NOMO-1 (cell line): Measurements from ENCODE around the gene LCLAT1.

Experiments
- DNase-seq, 2 experiments: peaks; one replicate each; lab custom pipeline; 2025; ENCODE audit not compliant: unreplicated experiment in 2 of 2; lab: John Stamatoyannopoulos, UW

LCLAT1 gene

GRCh38 chr2:30447149-30448045 lies at the start of gene LCLAT1:
Gene LCLAT1, plus strand, starts transcription at chr2:30447246. Its CDS starts 78,345 bp downstream, at chr2:30525591.
- peak; percentile 58 to 77 for DNase-seq

- peak; percentile 9 to 54 for DNase-seq
These were observed 48.8 kb upstream of the LCLAT1 start for GRCh38 chr2:30398084-30398873.

GRCh38 chr2:30400151-30400954 lies 46.7 kb upstream of the LCLAT1 start:
- no peak for DNase-seq

GRCh38 chr2:30402441-30403182 lies 44.4 kb upstream of the LCLAT1 start:
- DNase-seq = no peak

- no peak for DNase-seq
These were observed 43.3 kb upstream of the LCLAT1 start for GRCh38 chr2:30403592-30404312.

- no peak for DNase-seq
These were observed 42.5 kb upstream of the LCLAT1 start for GRCh38 chr2:30404319-30405259.

- no peak for DNase-seq
These were observed 41.8 kb upstream of the LCLAT1 start for GRCh38 chr2:30405260-30405605.

GRCh38 chr2:30406853-30407252 lies 40.2 kb upstream of the LCLAT1 start:
- no peak for DNase-seq

GRCh38 chr2:30408961-30409387 lies 38.1 kb upstream of the LCLAT1 start:
- no peak for DNase-seq

GRCh38 chr2:30410217-30410616 lies 36.8 kb upstream of the LCLAT1 start:
- DNase-seq = no peak

- no peak for DNase-seq
These were observed 34.9 kb upstream of the LCLAT1 start for GRCh38 chr2:30412047-30412683.

- DNase-seq = no peak
These were observed 34.1 kb upstream of the LCLAT1 start for GRCh38 chr2:30412684-30413570.

- DNase-seq = no peak
These were observed 32.1 kb upstream of the LCLAT1 start for GRCh38 chr2:30414961-30415360.

GRCh38 chr2:30417253-30417652 lies 29.8 kb upstream of the LCLAT1 start:
- no peak for DNase-seq

GRCh38 chr2:30421026-30421603 lies 25.9 kb upstream of the LCLAT1 start:
- DNase-seq = no peak

- no peak for DNase-seq
These were observed 25.2 kb upstream of the LCLAT1 start for GRCh38 chr2:30421604-30422443.
